ENCODE measurements around the gene DHRS1. TPM values are rescaled to one million over a fixed set of nuclear protein-coding genes. Genes with fewer than 3 reads are reported as not detected.
A peak's percentile ranks its signal among the peaks of the same experiment; 100 is the strongest.

The DHRS1 gene
- total and polyA plus RNA-seq, 2 donors (not counting 1 experiment from before 2014, with no cell fraction given) = 10.7 to 21.0 TPM

DNA sequence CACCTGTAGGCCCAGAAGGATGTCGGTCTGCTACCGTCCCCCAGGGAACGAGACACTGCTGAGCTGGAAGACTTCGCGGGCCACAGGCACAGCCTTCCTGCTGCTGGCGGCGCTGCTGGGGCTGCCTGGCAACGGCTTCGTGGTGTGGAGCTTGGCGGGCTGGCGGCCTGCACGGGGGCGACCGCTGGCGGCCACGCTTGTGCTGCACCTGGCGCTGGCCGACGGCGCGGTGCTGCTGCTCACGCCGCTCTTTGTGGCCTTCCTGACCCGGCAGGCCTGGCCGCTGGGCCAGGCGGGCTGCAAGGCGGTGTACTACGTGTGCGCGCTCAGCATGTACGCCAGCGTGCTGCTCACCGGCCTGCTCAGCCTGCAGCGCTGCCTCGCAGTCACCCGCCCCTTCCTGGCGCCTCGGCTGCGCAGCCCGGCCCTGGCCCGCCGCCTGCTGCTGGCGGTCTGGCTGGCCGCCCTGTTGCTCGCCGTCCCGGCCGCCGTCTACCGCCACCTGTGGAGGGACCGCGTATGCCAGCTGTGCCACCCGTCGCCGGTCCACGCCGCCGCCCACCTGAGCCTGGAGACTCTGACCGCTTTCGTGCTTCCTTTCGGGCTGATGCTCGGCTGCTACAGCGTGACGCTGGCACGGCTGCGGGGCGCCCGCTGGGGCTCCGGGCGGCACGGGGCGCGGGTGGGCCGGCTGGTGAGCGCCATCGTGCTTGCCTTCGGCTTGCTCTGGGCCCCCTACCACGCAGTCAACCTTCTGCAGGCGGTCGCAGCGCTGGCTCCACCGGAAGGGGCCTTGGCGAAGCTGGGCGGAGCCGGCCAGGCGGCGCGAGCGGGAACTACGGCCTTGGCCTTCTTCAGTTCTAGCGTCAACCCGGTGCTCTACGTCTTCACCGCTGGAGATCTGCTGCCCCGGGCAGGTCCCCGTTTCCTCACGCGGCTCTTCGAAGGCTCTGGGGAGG, 11.3 kb upstream of the DHRS1 start, which contains the start of gene LTB4R:
Gene LTB4R (plus strand): TSS at position 857 of the 959 bp plus-strand sequence. CDS start 4,150 bp downstream, outside the sequence.
- Histone ChIP-seq H3K9me3 (ENCODE audit: control insufficient read depth, insufficient read depth, low read depth, low read length) (no peaks in the 10 kb centered on the region), H3K4me1 (ENCODE audit: control insufficient read depth, extremely low read depth, insufficient read depth, low read length) (peaks cover 12% of the 10 kb centered on the region), H3K4me2 (ENCODE audit: extremely low read depth, insufficient read depth, low read length) (peak within 1 kb of the TSS; percentile 51), H3K36me3 (ENCODE audit: control insufficient read depth, insufficient read depth, low read length) (peaks cover 2% of the 10 kb centered on the region), H2AFZ (ENCODE audit: low read length) (no peak within 1 kb of the TSS), H4K20me1 (ENCODE audit: control insufficient read depth, extremely low read depth, insufficient read depth, low read length) (no peaks in the 10 kb centered on the region), H3K9ac (ENCODE audit: insufficient read depth, low read length) (no peak within 1 kb of the TSS), H3K27ac (ENCODE audit: insufficient read depth, low read length) (peak within 1 kb of the TSS; percentile 10), H3K79me2 (ENCODE audit: control insufficient read depth, insufficient read depth, low read length) (no peaks in the 10 kb centered on the region), H3K4me3 (replicated peaks in 1 of 4; ENCODE audit: control extremely low read depth in 1 of 4, insufficient read depth in 1 of 4, low read depth in 3 of 4, low read length in 4 of 4) (peak within 1 kb of the TSS in 1 of 4 experiments; percentile 42), H3K27me3 (ENCODE audit: control insufficient read depth, insufficient read depth, low read length) (no peaks in the 10 kb centered on the region)
- DNase-seq (ENCODE audit: low read depth in 2 of 2) = peak; percentile 77 to 82
- TF ChIP-seq, protein P1, sequence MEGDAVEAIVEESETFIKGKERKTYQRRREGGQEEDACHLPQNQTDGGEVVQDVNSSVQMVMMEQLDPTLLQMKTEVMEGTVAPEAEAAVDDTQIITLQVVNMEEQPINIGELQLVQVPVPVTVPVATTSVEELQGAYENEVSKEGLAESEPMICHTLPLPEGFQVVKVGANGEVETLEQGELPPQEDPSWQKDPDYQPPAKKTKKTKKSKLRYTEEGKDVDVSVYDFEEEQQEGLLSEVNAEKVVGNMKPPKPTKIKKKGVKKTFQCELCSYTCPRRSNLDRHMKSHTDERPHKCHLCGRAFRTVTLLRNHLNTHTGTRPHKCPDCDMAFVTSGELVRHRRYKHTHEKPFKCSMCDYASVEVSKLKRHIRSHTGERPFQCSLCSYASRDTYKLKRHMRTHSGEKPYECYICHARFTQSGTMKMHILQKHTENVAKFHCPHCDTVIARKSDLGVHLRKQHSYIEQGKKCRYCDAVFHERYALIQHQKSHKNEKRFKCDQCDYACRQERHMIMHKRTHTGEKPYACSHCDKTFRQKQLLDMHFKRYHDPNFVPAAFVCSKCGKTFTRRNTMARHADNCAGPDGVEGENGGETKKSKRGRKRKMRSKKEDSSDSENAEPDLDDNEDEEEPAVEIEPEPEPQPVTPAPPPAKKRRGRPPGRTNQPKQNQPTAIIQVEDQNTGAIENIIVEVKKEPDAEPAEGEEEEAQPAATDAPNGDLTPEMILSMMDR (conservative IDR thresholded peaks at IDR 0.05 in 1 of 2, IDR thresholded peaks at IDR 0.05 in 1 of 2; ENCODE audit: low read depth in 1 of 2, low read length in 2 of 2) = peak in 1 of 2 donors; percentile 9
- no peak for TF ChIP-seq EZH2 (IDR thresholded peaks at IDR 0.05; ENCODE audit: low read length, missing control alignments)

DNA sequence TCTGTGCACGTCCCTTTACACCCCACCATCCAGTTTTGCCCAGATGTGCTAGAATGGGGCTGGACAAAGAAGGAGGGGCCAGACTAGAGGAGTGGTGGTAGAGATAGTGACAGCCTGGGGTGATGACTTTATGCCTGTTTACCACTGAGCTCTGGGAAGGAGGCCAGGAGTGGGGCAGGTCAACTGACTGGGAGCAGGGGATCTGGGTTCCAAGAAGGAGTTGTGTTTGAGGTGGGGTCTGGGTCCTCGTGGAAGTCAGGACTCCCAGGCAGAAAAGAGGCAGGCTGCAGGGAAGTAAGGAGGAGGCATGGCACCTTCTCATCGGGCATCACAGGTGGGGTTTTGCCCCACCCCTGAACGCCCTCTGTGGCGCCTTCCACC, 10.7 kb upstream of the DHRS1 start:
- DNase-seq (ENCODE audit: low read depth in 2 of 2) = no peak
- no peaks in the 10 kb centered on the region for H3K79me2 ChIP-seq (ENCODE audit: control insufficient read depth, insufficient read depth, low read length)
- TF ChIP-seq, protein P1 (conservative IDR thresholded peaks at IDR 0.05 in 1 of 2, IDR thresholded peaks at IDR 0.05 in 1 of 2; ENCODE audit: low read depth in 1 of 2, low read length in 2 of 2) = no peak
- TF ChIP-seq EZH2 (IDR thresholded peaks at IDR 0.05; ENCODE audit: low read length, missing control alignments) = no peak

DNA sequence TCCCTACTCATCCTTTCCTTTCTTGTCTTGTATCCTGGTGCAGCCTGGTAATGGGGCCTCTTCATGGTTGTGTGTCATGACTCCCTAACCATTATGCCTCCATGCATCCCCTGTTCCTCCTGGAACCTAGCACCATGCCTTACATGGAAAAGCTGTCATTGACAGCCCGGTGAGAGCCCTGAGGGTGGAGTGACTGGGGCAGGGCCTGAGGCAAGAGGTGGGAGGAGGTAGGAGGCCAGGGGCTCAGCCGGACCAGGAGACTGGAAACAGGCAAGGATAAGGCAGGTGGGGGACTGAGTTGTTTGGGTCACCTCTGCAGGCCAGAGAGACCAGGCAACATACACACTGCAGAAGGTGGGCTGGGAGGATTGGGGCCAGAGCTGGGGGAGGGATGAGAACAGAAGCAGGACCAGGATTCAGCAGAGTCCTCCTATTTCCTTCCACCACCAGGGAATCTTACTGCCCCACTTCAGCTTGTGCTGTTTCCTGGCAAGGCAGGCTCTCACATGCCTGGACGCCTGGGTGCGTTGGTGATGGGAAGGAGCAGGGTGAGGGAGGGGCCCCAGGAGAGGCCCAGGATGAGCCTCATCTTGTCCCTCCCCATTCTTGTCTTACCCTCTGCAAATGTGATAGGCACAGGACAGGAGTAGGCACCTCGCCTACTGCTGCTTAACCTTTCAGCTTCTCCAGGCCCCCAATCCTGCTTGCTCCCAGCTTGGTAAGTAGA, 10.1 kb upstream of the DHRS1 start, which contains the start of gene LTB4R2:
Gene LTB4R2 (plus strand): TSS at position 603 of the 727 bp plus-strand sequence. CDS start 525 bp downstream, outside the sequence.
- H4K20me1 ChIP-seq (ENCODE audit: control insufficient read depth, extremely low read depth, insufficient read depth, low read length) = no peaks in the 10 kb centered on the region
- H3K9ac ChIP-seq (ENCODE audit: insufficient read depth, low read length) = no peak within 1 kb of the TSS
- peak within 1 kb of the TSS; percentile 10 for H3K27ac ChIP-seq (ENCODE audit: insufficient read depth, low read length)
- H3K9me3 ChIP-seq (ENCODE audit: control insufficient read depth, insufficient read depth, low read depth, low read length) = no peaks in the 10 kb centered on the region
- no peak for DNase-seq (ENCODE audit: low read depth in 2 of 2)
- H3K4me3 ChIP-seq (replicated peaks in 1 of 4; ENCODE audit: control extremely low read depth in 1 of 4, insufficient read depth in 1 of 4, low read depth in 3 of 4, low read length in 4 of 4) = peak within 1 kb of the TSS in 1 of 4 experiments; percentile 42
- H3K27me3 ChIP-seq (ENCODE audit: control insufficient read depth, insufficient read depth, low read length) = no peaks in the 10 kb centered on the region
- TF ChIP-seq EZH2 (IDR thresholded peaks at IDR 0.05; ENCODE audit: low read length, missing control alignments) = no peak
- TF ChIP-seq, protein P1 (conservative IDR thresholded peaks at IDR 0.05 in 1 of 2, IDR thresholded peaks at IDR 0.05 in 1 of 2; ENCODE audit: low read depth in 1 of 2, low read length in 2 of 2) = no peak
- H3K4me2 ChIP-seq (ENCODE audit: extremely low read depth, insufficient read depth, low read length) = peak within 1 kb of the TSS; percentile 51
- H3K4me1 ChIP-seq (ENCODE audit: control insufficient read depth, extremely low read depth, insufficient read depth, low read length) = peaks cover 12% of the 10 kb centered on the region
- no peak within 1 kb of the TSS for H2AFZ ChIP-seq (ENCODE audit: low read length)
- peaks cover 4% of the 10 kb centered on the region for H3K36me3 ChIP-seq (ENCODE audit: control insufficient read depth, insufficient read depth, low read length)
- no peaks in the 10 kb centered on the region for H3K79me2 ChIP-seq (ENCODE audit: control insufficient read depth, insufficient read depth, low read length)

More for the DNA sequence above, 10.7 kb upstream of the DHRS1 start:
- Histone ChIP-seq H3K4me2 (ENCODE audit: extremely low read depth, insufficient read depth, low read length) (no peak overlapping the region), H3K4me3 (replicated peaks in 1 of 4; ENCODE audit: control extremely low read depth in 1 of 4, insufficient read depth in 1 of 4, low read depth in 3 of 4, low read length in 4 of 4) (peak overlapping the region in 1 of 4 experiments; percentile 42), H2AFZ (ENCODE audit: low read length) (no peak overlapping the region), H3K27ac (ENCODE audit: insufficient read depth, low read length) (peak overlapping the region; percentile 10), H3K36me3 (ENCODE audit: control insufficient read depth, insufficient read depth, low read length) (peaks cover 3% of the 10 kb centered on the region), H4K20me1 (ENCODE audit: control insufficient read depth, extremely low read depth, insufficient read depth, low read length) (no peaks in the 10 kb centered on the region), H3K4me1 (ENCODE audit: control insufficient read depth, extremely low read depth, insufficient read depth, low read length) (peaks cover 12% of the 10 kb centered on the region), H3K9me3 (ENCODE audit: control insufficient read depth, insufficient read depth, low read depth, low read length) (no peaks in the 10 kb centered on the region), H3K27me3 (ENCODE audit: control insufficient read depth, insufficient read depth, low read length) (no peaks in the 10 kb centered on the region), H3K9ac (ENCODE audit: insufficient read depth, low read length) (no peak overlapping the region)
